OCI-LY7 (cell line): Measurements from ENCODE around the gene JOSD2. TPM values are rescaled to one million over a fixed set of nuclear protein-coding genes. Genes with fewer than 3 reads are reported as not detected.

Source experiments
- BruUV-seq: library from RNA; stranded (reverse); fragments of 400-500 nt; replicated peaks from 2 replicates; lab custom pipeline; 2021; lab: Mats Ljungman, UMichigan
- CTCF ChIA-PET: fragments of 300-600 bp; sonication (Branson Sonifier 250); formaldehyde crosslinking; loops from one replicate; lab custom pipeline; 2022; ENCODE audit warnings: antibody characterized with exemption; ENCODE audit not compliant: unreplicated experiment; lab: Charles Lee
- POLR2A ChIA-PET: fragments of 300-600 bp; sonication (Branson Sonifier 250); formaldehyde crosslinking; loops from one replicate; lab custom pipeline; 2022; ENCODE audit warnings: antibody characterized with exemption; lab: Charles Lee
- DNase-seq: peaks from one replicate; pipeline ENCODE4 v3.0.0-alpha.2; 2015; ENCODE audit warnings: low spot score
- H2AFZ ChIP-seq: fragments of 200-600 bp; sonication (generic), shearing (Covaris generic); 2 replicates; pipeline ENCODE4 v1.6.1; 2014; ENCODE audit warnings: mild to moderate bottlenecking, antibody characterized with exemption, low read length, moderate library complexity
- H3K27ac ChIP-seq: fragments of 200-600 bp; sonication (generic); 2 replicates; pipeline ENCODE4 v1.5.1; 2014; ENCODE audit warnings: mixed run types, low read depth, mild to moderate bottlenecking, moderate library complexity, low read length, inconsistent platforms; ENCODE audit not compliant: poor library complexity, severe bottlenecking
- H3K36me3 ChIP-seq: fragments of 200-600 bp; sonication (generic); 2 replicates; pipeline ENCODE4 v1.6.1; 2014; ENCODE audit warnings: mild to moderate bottlenecking, antibody characterized with exemption, low read length, moderate library complexity, mixed read lengths; ENCODE audit not compliant: insufficient read depth
- H3K4me1 ChIP-seq: fragments of 200-600 bp; sonication (generic); 2 replicates; pipeline ENCODE4 v1.5.1; 2014; ENCODE audit warnings: mild to moderate bottlenecking, low read length; ENCODE audit not compliant: insufficient read depth, poor library complexity, severe bottlenecking
- H3K4me2 ChIP-seq: fragments of 200-600 bp; sonication (generic); 2 replicates; pipeline ENCODE4 v1.6.1; 2014; ENCODE audit warnings: mild to moderate bottlenecking, low read length
- H3K4me3 ChIP-seq: fragments of 200-600 bp; sonication (generic); 2 replicates; pipeline ENCODE4 v1.5.1; 2014; ENCODE audit warnings: mild to moderate bottlenecking, low read depth, low read length; ENCODE audit not compliant: poor library complexity, severe bottlenecking
- H3K79me2 ChIP-seq: fragments of 200-600 bp; sonication (generic); 2 replicates; pipeline ENCODE4 v1.6.1; 2016; ENCODE audit warnings: low read depth, mild to moderate bottlenecking, low read length, moderate library complexity, mixed read lengths; ENCODE audit not compliant: insufficient read depth
- H3K9me2 ChIP-seq: fragments of 200-600 bp; sonication (generic); 2 replicates; pipeline ENCODE4 v1.6.1; 2016; ENCODE audit warnings: mild to moderate bottlenecking, low read length, mixed read lengths; ENCODE audit not compliant: insufficient read depth
- H3K9me3 ChIP-seq: fragments of 200-600 bp; sonication (generic); 2 replicates; pipeline ENCODE4 v1.6.1; 2014; ENCODE audit warnings: mild to moderate bottlenecking, mixed run types, low read length, mixed read lengths
- H4K20me1 ChIP-seq: fragments of 200-600 bp; sonication (generic); 2 replicates; pipeline ENCODE4 v1.6.1; 2014; ENCODE audit warnings: mild to moderate bottlenecking, antibody characterized with exemption, low read length, moderate library complexity, mixed read lengths; ENCODE audit not compliant: insufficient read depth
- EZH2phosphoT487 ChIP-seq: fragments of 200-600 bp; sonication (generic); IDR thresholded peaks from 2 replicates; pipeline ENCODE4 v1.6.1; 2018; ENCODE audit warnings: low read depth, borderline replicate concordance, mild to moderate bottlenecking, mixed run types, antibody characterized with exemption, low read length, moderate library complexity, mixed read lengths
- intact Hi-C: fragments of 100-400 bp; cut with micrococcal nuclease; formaldehyde crosslinking; loops from one replicate; pipeline ENCODE4 v1.10.0; 2022; ENCODE audit not compliant: unreplicated experiment
- total RNA-seq, 2 experiments: library from RNA; depleted of rRNA in 1 of 2; stranded (reverse); fragments of >200 nt in 1 of 2; shearing (Covaris generic) in 1 of 2; gene quantifications; 2 replicates each; pipeline ENCODE4 v1.2.3, GENCODE V29; 2014 to 2022
- TF ChIP-seq, protein P1 (sequence below): fragments of 200-600 bp; sonication (generic); conservative IDR thresholded peaks from 2 replicates; pipeline ENCODE4 v1.5.1; 2014; ENCODE audit warnings: mild to moderate bottlenecking, antibody characterized with exemption, low read length, moderate library complexity, mixed read lengths

The JOSD2 gene
- total RNA-seq, 2 experiments from 2014 or later, result 13.0 to 17.8 TPM

DNA sequence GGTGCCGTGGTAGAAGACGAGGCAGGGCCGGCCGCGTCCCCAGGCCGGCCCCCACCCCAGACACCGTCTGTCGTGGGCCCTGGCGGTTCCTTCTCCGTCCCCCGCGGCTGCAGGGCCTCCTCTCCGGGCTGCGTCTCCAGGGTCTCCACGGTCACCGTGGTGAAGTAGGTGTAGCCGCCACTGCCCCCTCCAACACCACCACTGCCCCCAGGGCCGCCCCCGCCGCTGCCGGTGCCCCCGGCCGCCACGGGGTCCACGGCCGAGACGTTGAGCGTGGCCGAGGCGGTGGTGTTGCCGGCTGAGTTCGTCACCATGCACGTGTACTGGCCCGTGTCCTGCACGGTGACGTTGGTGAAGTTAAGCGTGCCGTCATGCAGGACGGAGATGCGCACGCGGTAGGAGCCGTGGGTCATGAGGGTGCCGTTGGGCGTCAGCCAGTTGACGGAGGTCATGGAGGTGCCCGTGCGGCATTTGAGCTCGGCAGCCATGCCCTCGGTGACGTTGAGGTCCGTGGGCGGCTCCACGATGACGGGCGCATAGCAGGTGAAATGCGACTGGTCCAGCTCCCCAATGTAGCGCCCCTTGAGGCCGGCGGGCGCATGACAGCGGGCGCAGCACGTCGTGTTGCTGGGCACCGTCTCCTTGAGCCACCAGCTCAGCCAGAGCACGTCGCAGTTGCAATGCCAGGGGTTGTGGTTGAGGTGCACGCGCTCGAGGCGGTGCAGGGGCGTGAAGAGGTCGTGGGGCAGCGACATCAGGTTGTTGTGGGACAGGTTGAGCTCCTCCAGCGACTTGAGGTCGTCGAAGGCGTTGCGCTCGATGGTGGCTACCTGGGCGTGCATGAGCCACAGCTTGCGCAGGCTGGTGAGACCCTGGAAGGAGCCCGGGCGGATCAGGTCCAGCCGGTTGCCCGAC lies 7.4 kb upstream of the JOSD2 start:
- intact Hi-C loops, result no loop called here
- CTCF ChIA-PET, result interaction anchor here (0.6 kb wide), 1 partner anchor 255 kb away, joined by 3 read pairs; no protein-coding TSS in a partner anchor

GRCh38 chr19:50517704-50518075 lies 6.7 kb upstream of the JOSD2 start:
- intact Hi-C loops, result no loop called here
- POLR2A ChIA-PET, result no interaction called here

More for the DNA sequence above, 7.4 kb upstream of the JOSD2 start:
- Histone ChIP-seq H3K4me2 (no peak overlapping the region), H2AFZ (no peak overlapping the region), H3K36me3 (no peaks in the 10 kb centered on the region), H3K4me3 (no peak overlapping the region), H4K20me1 (no peaks in the 10 kb centered on the region), H3K79me2 (no peaks in the 10 kb centered on the region), H3K9me3 (no peaks in the 10 kb centered on the region), H3K9me2 (no peaks in the 10 kb centered on the region), H3K4me1 (no peaks in the 10 kb centered on the region), H3K27ac (no peak overlapping the region)
- TF ChIP-seq, protein P1, sequence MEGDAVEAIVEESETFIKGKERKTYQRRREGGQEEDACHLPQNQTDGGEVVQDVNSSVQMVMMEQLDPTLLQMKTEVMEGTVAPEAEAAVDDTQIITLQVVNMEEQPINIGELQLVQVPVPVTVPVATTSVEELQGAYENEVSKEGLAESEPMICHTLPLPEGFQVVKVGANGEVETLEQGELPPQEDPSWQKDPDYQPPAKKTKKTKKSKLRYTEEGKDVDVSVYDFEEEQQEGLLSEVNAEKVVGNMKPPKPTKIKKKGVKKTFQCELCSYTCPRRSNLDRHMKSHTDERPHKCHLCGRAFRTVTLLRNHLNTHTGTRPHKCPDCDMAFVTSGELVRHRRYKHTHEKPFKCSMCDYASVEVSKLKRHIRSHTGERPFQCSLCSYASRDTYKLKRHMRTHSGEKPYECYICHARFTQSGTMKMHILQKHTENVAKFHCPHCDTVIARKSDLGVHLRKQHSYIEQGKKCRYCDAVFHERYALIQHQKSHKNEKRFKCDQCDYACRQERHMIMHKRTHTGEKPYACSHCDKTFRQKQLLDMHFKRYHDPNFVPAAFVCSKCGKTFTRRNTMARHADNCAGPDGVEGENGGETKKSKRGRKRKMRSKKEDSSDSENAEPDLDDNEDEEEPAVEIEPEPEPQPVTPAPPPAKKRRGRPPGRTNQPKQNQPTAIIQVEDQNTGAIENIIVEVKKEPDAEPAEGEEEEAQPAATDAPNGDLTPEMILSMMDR, result peak; percentile 67
- TF ChIP-seq EZH2phosphoT487, result no peak
- POLR2A ChIA-PET, result interaction anchor here (0.7 kb wide), 1 partner anchor 235 kb away, joined by 3 read pairs; no protein-coding TSS in a partner anchor
- DNase-seq, result no peak
- no TSS peak for BruUV-seq

More at GRCh38 chr19:50517704-50518075, 6.7 kb upstream of the JOSD2 start:
- no peak for TF ChIP-seq EZH2phosphoT487
- TF ChIP-seq, protein P1, result no peak
- no peak for DNase-seq
- no peak overlapping the region for H3K4me2 ChIP-seq
- H3K4me3 ChIP-seq, result no peak overlapping the region
- CTCF ChIA-PET, result no interaction called here
- no peaks in the 10 kb centered on the region for H4K20me1 ChIP-seq
- no peaks in the 10 kb centered on the region for H3K79me2 ChIP-seq
- no peaks in the 10 kb centered on the region for H3K9me2 ChIP-seq
- H3K36me3 ChIP-seq, result no peaks in the 10 kb centered on the region
- no peak overlapping the region for H3K27ac ChIP-seq
- no TSS peak for BruUV-seq
- no peaks in the 10 kb centered on the region for H3K4me1 ChIP-seq
- H2AFZ ChIP-seq, result no peak overlapping the region
- no peaks in the 10 kb centered on the region for H3K9me3 ChIP-seq
